Endothelial cell of umbilical vein (primary cell): Measurements from ENCODE around the gene BCL2. TPM values are rescaled to one million over a fixed set of nuclear protein-coding genes. Genes with fewer than 3 reads are reported as not detected.

Experiments
- BruUV-seq: library from RNA; stranded (reverse); fragments of 400-500 nt; replicated peaks from 2 replicates; lab custom pipeline; 2021; lab: Mats Ljungman, UMichigan
- CTCF ChIA-PET: fragments of 300-600, 350-600 bp; sonication (Branson Sonifier 250); formaldehyde crosslinking; loops from one replicate; lab custom pipeline; 2021; ENCODE audit warnings: antibody characterized with exemption, inconsistent platforms; lab: Charles Lee
- POLR2A ChIA-PET: fragments of 300-600, 350-600 bp; sonication (Branson Sonifier 250); formaldehyde crosslinking; loops from one replicate; lab custom pipeline; 2021; ENCODE audit warnings: antibody characterized with exemption, inconsistent platforms; lab: Charles Lee
- DNase-seq: peaks from one replicate; pipeline ENCODE4 v3.0.0-alpha.2; 2011; ENCODE audit warnings: low read depth, low spot score
- FAIRE-seq: peaks from 2 replicates; lab custom pipeline; 2011; peaks lifted over from hg19 to GRCh38; lab: Jason Lieb, UNC
- H2AFZ ChIP-seq: 2 replicates; pipeline ENCODE4 v1.6.0; 2012; ENCODE audit warnings: low read depth, low read length, control low read depth, inconsistent platforms
- H3K27ac ChIP-seq: 2 replicates; pipeline ENCODE4 v1.5.1; 2011; ENCODE audit warnings: low read depth, mild to moderate bottlenecking, control low read depth, low read length, moderate library complexity; ENCODE audit not compliant: insufficient read depth
- H3K27me3 ChIP-seq, 2 experiments: 2 replicates each; pipeline versions ENCODE4 v1.6.0 to v1.6.1; 2011; ENCODE audit warnings: low read length in 2 of 2, mixed read lengths in 1 of 2; ENCODE audit not compliant: control insufficient read depth in 2 of 2, insufficient read depth in 2 of 2
- H3K36me3 ChIP-seq, 2 experiments: 2 replicates in 1 of 2; 3 replicates in 1 of 2; pipeline ENCODE4 v1.5.1; 2011; ENCODE audit warnings: low read length in 2 of 2, mild to moderate bottlenecking in 1 of 2, moderate library complexity in 1 of 2; ENCODE audit not compliant: control insufficient read depth in 2 of 2, insufficient read depth in 2 of 2; ENCODE audit errors: extremely low read depth in 1 of 2
- H3K4me1 ChIP-seq: 3 replicates; pipeline ENCODE4 v1.5.1; 2011; ENCODE audit warnings: mild to moderate bottlenecking, low read length; ENCODE audit not compliant: control insufficient read depth, insufficient read depth; ENCODE audit errors: extremely low read depth
- H3K4me2 ChIP-seq: 2 replicates; pipeline ENCODE4 v1.6.1; 2011; ENCODE audit warnings: low read length, control low read depth, mixed read lengths; ENCODE audit not compliant: insufficient read depth
- H3K4me3 ChIP-seq, 3 experiments: fragments of 200-600 bp in 1 of 3; sonication (generic), shearing (Covaris generic) in 1 of 3; replicated peaks in 1 of 3; 2 replicates each; pipeline ENCODE4 v1.5.1; 2011 to 2016; ENCODE audit warnings: control low read depth in 3 of 3, low read length in 3 of 3, mild to moderate bottlenecking in 2 of 3, inconsistent platforms in 1 of 3, low read depth in 1 of 3, moderate library complexity in 1 of 3; ENCODE audit not compliant: insufficient read depth in 1 of 3
- H3K79me2 ChIP-seq: 2 replicates; pipeline ENCODE4 v1.6.0; 2012; ENCODE audit warnings: low read length, inconsistent platforms; ENCODE audit not compliant: control insufficient read depth, insufficient read depth
- H3K9ac ChIP-seq: replicated peaks from 2 replicates; pipeline ENCODE3; 2011; ENCODE audit warnings: low read length, control low read depth; ENCODE audit not compliant: insufficient read depth; ENCODE audit errors: extremely low read depth
- H3K9me1 ChIP-seq: replicated peaks from 3 replicates; pipeline ENCODE4 v1.6.0; 2011; ENCODE audit warnings: mild to moderate bottlenecking, low read length; ENCODE audit not compliant: control insufficient read depth, insufficient read depth; ENCODE audit errors: extremely low read depth
- H3K9me3 ChIP-seq: replicated peaks from 2 replicates; pipeline ENCODE4 v1.5.1; 2012; ENCODE audit warnings: low read length, inconsistent platforms; ENCODE audit not compliant: control insufficient read depth, insufficient read depth
- H4K20me1 ChIP-seq: replicated peaks from 2 replicates; pipeline ENCODE3; 2011; ENCODE audit warnings: mild to moderate bottlenecking, low read length; ENCODE audit not compliant: control insufficient read depth, insufficient read depth; ENCODE audit errors: extremely low read depth
- EZH2 ChIP-seq: IDR thresholded peaks from 2 replicates; pipeline ENCODE4 v1.6.1; 2012; ENCODE audit warnings: borderline replicate concordance, low read depth, mild to moderate bottlenecking, moderate library complexity, low read length, inconsistent platforms; ENCODE audit not compliant: severe bottlenecking
- FOS ChIP-seq: IDR thresholded peaks from 2 replicates; pipeline ENCODE4 v1.6.1; 2011; ENCODE audit warnings: mild to moderate bottlenecking, low read length, moderate library complexity, borderline replicate concordance; ENCODE audit not compliant: insufficient read depth
- GATA2 ChIP-seq: IDR thresholded peaks from 2 replicates; pipeline ENCODE4 v1.7.0; 2011; ENCODE audit warnings: low read depth, mild to moderate bottlenecking, moderate library complexity, mixed read lengths, low read length; ENCODE audit not compliant: insufficient read length, insufficient read depth
- JUN ChIP-seq: IDR thresholded peaks from 2 replicates; pipeline ENCODE4 v1.6.1; 2011; ENCODE audit warnings: borderline replicate concordance, low read depth; ENCODE audit not compliant: insufficient read length, insufficient read depth
- MYC ChIP-seq: IDR thresholded peaks from one replicate; pipeline ENCODE4 v1.6.1; 2011; ENCODE audit warnings: mild to moderate bottlenecking, low read depth, low read length
- POLR2A ChIP-seq: IDR thresholded peaks from 2 replicates; pipeline ENCODE4 v1.6.1; 2012; ENCODE audit warnings: low read depth, mild to moderate bottlenecking, control low read depth, low read length
- POLR2AphosphoS5 ChIP-seq: IDR thresholded peaks from 2 replicates; pipeline ENCODE4 v1.6.1; 2012; ENCODE audit warnings: low read depth, mild to moderate bottlenecking, control low read depth, low read length, moderate library complexity; ENCODE audit not compliant: insufficient read depth
- dilution Hi-C: fragments of 300-500 bp; cut with MboI; formaldehyde crosslinking; loops from one replicate; pipeline ENCODE4 v1.15.0; 2019; ENCODE audit warnings: low sequenced_read_pairs; ENCODE audit not compliant: extremely low pct_ligation_motif_present
- intact Hi-C: fragments of 100-400 bp; cut with micrococcal nuclease; formaldehyde crosslinking; loops from one replicate; pipeline ENCODE4 v1.10.0; 2022
- polyA plus RNA-seq, 4 experiments: library from polyadenylated mRNA; depleted of rRNA in 3 of 4; stranded (reverse) in 3 of 4; unstranded in 1 of 4; fragments of >200 nt; gene quantifications; 2 replicates each; pipeline versions ENCODE4 v1.2.1 to v1.2.3, GENCODE V29; 2011 to 2012; ENCODE audit warnings: missing spikeins in 1 of 4
- total RNA-seq: library from RNA; stranded (reverse); gene quantifications from 2 replicates; pipeline ENCODE4 v1.2.3, GENCODE V29; 2021
- TF ChIP-seq, protein P1 (sequence below): IDR thresholded peaks from 2 replicates; pipeline ENCODE4 v1.6.1; 2011; ENCODE audit not compliant: insufficient read depth, insufficient read length
- TF ChIP-seq, protein P2 (sequence below), 2 donors: IDR thresholded peaks; 1 replicate in 1 of 2; 2 replicates in 1 of 2; pipeline ENCODE4 v1.5.1; 2011; ENCODE audit warnings: low read length in 2 of 2, mild to moderate bottlenecking in 2 of 2, moderate library complexity in 2 of 2, control low read depth in 1 of 2, inconsistent platforms in 1 of 2, low read depth in 1 of 2; ENCODE audit not compliant: insufficient read depth in 1 of 2; ENCODE audit errors: extremely low read depth in 1 of 2

BCL2 gene
- total and polyA plus RNA-seq, 2 donors (not counting 3 experiments of a cell fraction or from before 2014, with no cell fraction given) = 0.35 to 5.0 TPM

DNA sequence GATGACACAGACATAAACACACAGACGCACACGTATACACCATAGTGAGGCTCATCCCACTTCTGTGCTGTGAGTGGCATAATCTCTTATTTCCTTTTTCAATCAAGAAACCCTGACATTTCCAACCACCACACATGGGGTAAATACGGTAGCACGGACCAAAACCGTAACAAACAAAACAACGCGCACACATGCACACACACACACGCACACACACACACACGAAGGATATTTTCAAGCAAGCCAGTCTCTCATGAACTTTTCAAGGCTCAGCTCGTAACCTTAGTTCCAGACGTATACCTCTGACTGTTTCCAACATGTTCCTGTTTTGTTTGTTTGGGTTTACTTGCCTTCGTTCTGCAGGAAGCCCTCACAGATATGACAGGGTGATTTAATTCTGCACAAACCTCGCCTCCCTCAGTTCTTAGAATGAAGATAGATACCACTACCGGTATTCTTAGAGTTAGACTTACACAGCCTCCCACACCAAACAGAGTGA, 119.8 kb downstream of the BCL2 start:
- BruUV-seq = no TSS peak
- intact Hi-C loops = no loop called here

More for the DNA sequence above, 119.8 kb downstream of the BCL2 start:
- Histone ChIP-seq H3K9me3 (no peaks in the 10 kb centered on the region), H3K4me2 (no peak overlapping the region), H3K79me2 (no peaks in the 10 kb centered on the region), H3K4me3 (no peak overlapping the region), H2AFZ (no peak overlapping the region), H3K27ac (no peak overlapping the region), H3K9ac (no peak overlapping the region), H3K36me3 (no peaks in the 10 kb centered on the region), H3K9me1 (no peaks in the 10 kb centered on the region), H3K27me3 (no peaks in the 10 kb centered on the region), H3K4me1 (no peaks in the 10 kb centered on the region), H4K20me1 (no peaks in the 10 kb centered on the region)
- FAIRE-seq (no peak), DNase-seq (no peak)
- TF ChIP-seq POLR2A = no peak
- no peak for TF ChIP-seq JUN
- no peak for TF ChIP-seq GATA2
- TF ChIP-seq, protein P1, sequence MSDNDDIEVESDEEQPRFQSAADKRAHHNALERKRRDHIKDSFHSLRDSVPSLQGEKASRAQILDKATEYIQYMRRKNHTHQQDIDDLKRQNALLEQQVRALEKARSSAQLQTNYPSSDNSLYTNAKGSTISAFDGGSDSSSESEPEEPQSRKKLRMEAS = no peak
- no peak for TF ChIP-seq EZH2
- no peak for TF ChIP-seq POLR2AphosphoS5
- no peak for TF ChIP-seq FOS
- TF ChIP-seq, protein P2, sequence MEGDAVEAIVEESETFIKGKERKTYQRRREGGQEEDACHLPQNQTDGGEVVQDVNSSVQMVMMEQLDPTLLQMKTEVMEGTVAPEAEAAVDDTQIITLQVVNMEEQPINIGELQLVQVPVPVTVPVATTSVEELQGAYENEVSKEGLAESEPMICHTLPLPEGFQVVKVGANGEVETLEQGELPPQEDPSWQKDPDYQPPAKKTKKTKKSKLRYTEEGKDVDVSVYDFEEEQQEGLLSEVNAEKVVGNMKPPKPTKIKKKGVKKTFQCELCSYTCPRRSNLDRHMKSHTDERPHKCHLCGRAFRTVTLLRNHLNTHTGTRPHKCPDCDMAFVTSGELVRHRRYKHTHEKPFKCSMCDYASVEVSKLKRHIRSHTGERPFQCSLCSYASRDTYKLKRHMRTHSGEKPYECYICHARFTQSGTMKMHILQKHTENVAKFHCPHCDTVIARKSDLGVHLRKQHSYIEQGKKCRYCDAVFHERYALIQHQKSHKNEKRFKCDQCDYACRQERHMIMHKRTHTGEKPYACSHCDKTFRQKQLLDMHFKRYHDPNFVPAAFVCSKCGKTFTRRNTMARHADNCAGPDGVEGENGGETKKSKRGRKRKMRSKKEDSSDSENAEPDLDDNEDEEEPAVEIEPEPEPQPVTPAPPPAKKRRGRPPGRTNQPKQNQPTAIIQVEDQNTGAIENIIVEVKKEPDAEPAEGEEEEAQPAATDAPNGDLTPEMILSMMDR (IDR thresholded peaks at IDR 0.05; ENCODE audit: extremely low read depth in 1 of 2, insufficient read depth in 1 of 2, low read depth in 1 of 2, low read length in 2 of 2) = no peak
- TF ChIP-seq MYC = no peak
- dilution Hi-C loops = no loop called here
- ChIA-PET POLR2A (no interaction called here), CTCF (no interaction called here)
